IMR-90 (cell line): ENCODE results near the gene AFAP1L2. TPM values are rescaled to one million over a fixed set of nuclear protein-coding genes. Genes with fewer than 3 reads are reported as not detected.

ENCODE experiments used
- ATAC-seq: fragments of 200-7000 bp; cut with Tn5 transposase; 2 replicates; pipeline ENCODE4 v1.9.1; 2020; ENCODE audit warnings: low read depth, mild to moderate bottlenecking, moderate library complexity
- BruUV-seq: library from RNA; stranded (reverse); fragments of 400-500 nt; replicated peaks from 2 replicates; lab custom pipeline; 2021; lab: Mats Ljungman, UMichigan
- CTCF ChIA-PET: fragments of 300-600 bp; formaldehyde crosslinking; extraction: SDS; loops from one replicate; lab custom pipeline; 2021; ENCODE audit warnings: antibody characterized with exemption; lab: Yijun Ruan, JAX
- POLR2A ChIA-PET: fragments of 300-600 bp; sonication (Branson Sonifier 250); formaldehyde crosslinking; loops from one replicate; lab custom pipeline; 2022; ENCODE audit warnings: antibody characterized with exemption; ENCODE audit not compliant: unreplicated experiment; lab: Charles Lee
- DNase-seq: peaks from one replicate; pipeline ENCODE4 v3.0.0; 2013
- H2AFZ ChIP-seq: replicated peaks from 2 replicates; pipeline ENCODE3; 2013; ENCODE audit warnings: low read length, mild to moderate bottlenecking; ENCODE audit not compliant: poor library complexity
- H2AK5ac ChIP-seq: 2 replicates; pipeline ENCODE4 v1.6.1; 2013; ENCODE audit warnings: low read depth, low read length, inconsistent platforms
- H2AK9ac ChIP-seq: replicated peaks from 2 replicates; pipeline ENCODE3; 2013; ENCODE audit warnings: mild to moderate bottlenecking, low read depth, low read length, moderate library complexity; ENCODE audit not compliant: poor library complexity
- H2BK120ac ChIP-seq: 2 replicates; pipeline ENCODE4 v1.6.1; 2013; ENCODE audit warnings: low read depth, low read length, inconsistent platforms
- H2BK15ac ChIP-seq: 3 replicates; pipeline ENCODE4 v1.6.1; 2013; ENCODE audit warnings: low read depth, low read length, inconsistent platforms
- H2BK20ac ChIP-seq: 2 replicates; pipeline ENCODE4 v1.6.1; 2013; ENCODE audit warnings: low read depth, mild to moderate bottlenecking, inconsistent platforms, low read length, moderate library complexity
- H2BK5ac ChIP-seq: 2 replicates; pipeline ENCODE4 v1.6.1; 2013; ENCODE audit warnings: mild to moderate bottlenecking, low read depth, low read length, inconsistent platforms; ENCODE audit not compliant: poor library complexity, severe bottlenecking
- H3K14ac ChIP-seq: replicated peaks from 2 replicates; pipeline ENCODE4 v1.6.1; 2013; ENCODE audit warnings: low read depth, low read length, inconsistent platforms
- H3K18ac ChIP-seq: 2 replicates; pipeline ENCODE4 v1.6.1; 2013; ENCODE audit warnings: low read depth, low read length, control low read depth
- H3K23ac ChIP-seq: 2 replicates; pipeline ENCODE4 v1.6.1; 2013; ENCODE audit warnings: low read depth, low read length, inconsistent platforms
- H3K27ac ChIP-seq: 2 replicates; pipeline ENCODE4 v1.5.1; 2013; ENCODE audit warnings: mild to moderate bottlenecking, control low read depth, low read length; ENCODE audit not compliant: insufficient read depth
- H3K27me3 ChIP-seq: 2 replicates; pipeline ENCODE4 v1.6.1; 2013; ENCODE audit warnings: low read length; ENCODE audit not compliant: control insufficient read depth, insufficient read depth
- H3K36me3 ChIP-seq: 2 replicates; pipeline ENCODE4 v1.6.1; 2013; ENCODE audit warnings: low read length, mixed read lengths; ENCODE audit not compliant: control insufficient read depth, insufficient read depth
- H3K4ac ChIP-seq: 2 replicates; pipeline ENCODE4 v1.6.1; 2013; ENCODE audit warnings: low read depth, low read length, inconsistent platforms
- H3K4me1 ChIP-seq: 2 replicates; pipeline ENCODE4 v1.6.1; 2013; ENCODE audit warnings: low read length, mixed read lengths; ENCODE audit not compliant: control insufficient read depth, insufficient read depth
- H3K4me2 ChIP-seq: 2 replicates; pipeline ENCODE4 v1.6.1; 2013; ENCODE audit warnings: low read depth, mild to moderate bottlenecking, control low read depth, low read length, moderate library complexity
- H3K4me3 ChIP-seq: 2 replicates; pipeline ENCODE4 v1.5.1; 2013; ENCODE audit warnings: low read depth, mild to moderate bottlenecking, control low read depth, low read length, moderate library complexity; ENCODE audit not compliant: insufficient read depth
- H3K56ac ChIP-seq: 2 replicates; pipeline ENCODE4 v1.6.1; 2013; ENCODE audit warnings: low read length, inconsistent platforms; ENCODE audit not compliant: insufficient read depth; ENCODE audit errors: extremely low read depth
- H3K79me1 ChIP-seq, 2 experiments: 2 replicates each; pipeline ENCODE4 v1.6.1; 2013; ENCODE audit warnings: low read length in 2 of 2, inconsistent platforms in 1 of 2, low read depth in 1 of 2
- H3K9ac ChIP-seq: 2 replicates; pipeline ENCODE4 v1.6.1; 2013; ENCODE audit warnings: low read depth, low read length, control low read depth
- H3K9me1 ChIP-seq: 2 replicates; pipeline ENCODE4 v1.6.1; 2013; ENCODE audit warnings: low read length, inconsistent platforms; ENCODE audit not compliant: insufficient read depth
- H3K9me3 ChIP-seq: 2 replicates; pipeline ENCODE4 v1.6.1; 2013; ENCODE audit warnings: low read length; ENCODE audit not compliant: control insufficient read depth, insufficient read depth
- H4K20me1 ChIP-seq: 2 replicates; pipeline ENCODE4 v1.6.1; 2013; ENCODE audit warnings: low read length, inconsistent platforms; ENCODE audit not compliant: insufficient read depth
- H4K5ac ChIP-seq: 2 replicates; pipeline ENCODE4 v1.6.1; 2013; ENCODE audit warnings: mild to moderate bottlenecking, low read depth, low read length, control low read depth
- H4K8ac ChIP-seq, 2 experiments: 2 replicates each; pipeline ENCODE4 v1.6.1; 2013; ENCODE audit warnings: low read depth in 2 of 2, low read length in 2 of 2, control low read depth in 1 of 2, inconsistent platforms in 1 of 2
- H4K91ac ChIP-seq: 2 replicates; pipeline ENCODE4 v1.6.1; 2013; ENCODE audit warnings: low read depth, low read length, inconsistent platforms; ENCODE audit not compliant: insufficient read depth
- BHLHE40 ChIP-seq: fragments of 150-350 bp; IDR thresholded peaks from 2 replicates; pipeline ENCODE4 v1.6.1; 2016; ENCODE audit warnings: mild to moderate bottlenecking, low read depth, low read length
- CEBPB ChIP-seq: IDR thresholded peaks from 2 replicates; pipeline ENCODE4 v1.6.1; 2012; ENCODE audit warnings: low read depth, low read length, improper control_type of control experiment
- CHD1 ChIP-seq: IDR thresholded peaks from 2 replicates; pipeline ENCODE4 v1.6.1; 2012; ENCODE audit warnings: low read depth, low read length, improper control_type of control experiment
- CTCF ChIP-seq: conservative IDR thresholded peaks from 2 replicates; pipeline ENCODE4 v1.5.1; 2012; ENCODE audit warnings: mild to moderate bottlenecking, low read depth, low read length, improper control_type of control experiment
- ELK1 ChIP-seq: fragments of 150-350 bp; IDR thresholded peaks from 2 replicates; pipeline ENCODE4 v1.6.1; 2016; ENCODE audit warnings: low read depth, mild to moderate bottlenecking, low read length, moderate library complexity, borderline replicate concordance
- FOS ChIP-seq: fragments of 150-350 bp; IDR thresholded peaks from 2 replicates; pipeline ENCODE4 v1.6.1; 2016; ENCODE audit warnings: low read depth, low read length
- MAFK ChIP-seq: IDR thresholded peaks from 2 replicates; pipeline ENCODE4 v1.6.1; 2012; ENCODE audit warnings: low read depth, low read length, improper control_type of control experiment
- MAZ ChIP-seq: IDR thresholded peaks from 2 replicates; pipeline ENCODE4 v1.6.1; 2012; ENCODE audit warnings: low read depth, mild to moderate bottlenecking, low read length, improper control_type of control experiment, moderate library complexity, borderline replicate concordance
- MXI1 ChIP-seq: IDR thresholded peaks from 2 replicates; pipeline ENCODE4 v1.6.1; 2012; ENCODE audit warnings: low read depth, mild to moderate bottlenecking, low read length, moderate library complexity, borderline replicate concordance
- NFE2L2 ChIP-seq: fragments of 150-350 bp; IDR thresholded peaks from 2 replicates; pipeline ENCODE4 v1.6.1; 2016; ENCODE audit warnings: low read depth, mild to moderate bottlenecking, low read length
- POLR2A ChIP-seq: IDR thresholded peaks from 2 replicates; pipeline ENCODE4 v1.6.1; 2012; ENCODE audit warnings: mild to moderate bottlenecking, low read depth, low read length
- RAD21 ChIP-seq: IDR thresholded peaks from 2 replicates; pipeline ENCODE4 v1.6.1; 2012; ENCODE audit warnings: low read length, improper control_type of control experiment
- RCOR1 ChIP-seq: IDR thresholded peaks from 2 replicates; pipeline ENCODE4 v1.6.1; 2012; ENCODE audit warnings: mild to moderate bottlenecking, low read length, improper control_type of control experiment; ENCODE audit not compliant: insufficient replicate concordance
- RFX5 ChIP-seq: IDR thresholded peaks from 2 replicates; pipeline ENCODE4 v1.8.0; 2012; ENCODE audit warnings: low read depth, mild to moderate bottlenecking, low read length, moderate library complexity
- SMC3 ChIP-seq: fragments of 150-350 bp; IDR thresholded peaks from 2 replicates; pipeline ENCODE4 v1.6.1; 2016; ENCODE audit warnings: low read depth, mild to moderate bottlenecking, antibody characterized with exemption, low read length, moderate library complexity
- USF2 ChIP-seq: fragments of 150-350 bp; IDR thresholded peaks from 2 replicates; pipeline ENCODE4 v1.6.1; 2017; ENCODE audit warnings: mild to moderate bottlenecking, antibody characterized with exemption, low read length, low read depth
- whole genome bisulfite sequencing, 2 experiments: methylation state at CpG; one replicate each; pipeline versions ENCODE4 v1.1.5 to v1.1.7; 2013; ENCODE audit warnings: missing lambda C conversion rate in 2 of 2; ENCODE audit not compliant: insufficient read length in 1 of 2; ENCODE audit errors: extremely low coverage in 2 of 2; 5-methylcytosine and 5-hydroxymethylcytosine counted together
- dilution Hi-C: fragments of 300-500 bp; cut with HindIII; formaldehyde crosslinking; loops from one replicate; pipeline ENCODE4 v1.14.3; 2018; ENCODE audit warnings: low sequenced_read_pairs; ENCODE audit not compliant: unreplicated experiment
- in situ Hi-C: fragments of 300-500 bp; cut with MboI; formaldehyde crosslinking; loops from 3 replicates; pipeline ENCODE4 v1.14.3; 2019; ENCODE audit warnings: low sequenced_read_pairs, inconsistent platforms, mixed read lengths
- intact Hi-C: fragments of 100-400 bp; cut with micrococcal nuclease; formaldehyde crosslinking; loops from 2 replicates; pipeline ENCODE4 v1.10.0; 2022
- polyA plus RNA-seq, 3 experiments: library from polyadenylated mRNA; depleted of rRNA; stranded (reverse); fragments of >200 nt; gene quantifications; 2 replicates each; pipeline ENCODE4 v1.2.3, GENCODE V29; 2012; ENCODE audit warnings: low replicate concordance in 1 of 3
- total RNA-seq: library from RNA; depleted of rRNA; stranded (reverse); fragments of >200 nt; gene quantifications from 2 replicates; pipeline ENCODE4 v1.2.3, GENCODE V29; 2012

Gene AFAP1L2
- total and polyA plus RNA-seq, 2 of the 4 experiments (the other 2 are of a cell fraction) = under 0.01 to 0.10 TPM

GRCh38 chr10:114408968-114409444 lies 4.7 kb upstream of the AFAP1L2 start:
- Histone ChIP-seq H2AFZ (no peak overlapping the region), H3K9me1 (no peaks in the 10 kb centered on the region), H2AK9ac (no peak overlapping the region), H3K14ac (no peak overlapping the region), H3K4me3 (no peak overlapping the region), H2BK15ac (no peak overlapping the region), H3K27me3 (peaks cover 44% of the 10 kb centered on the region), H3K9me3 (no peaks in the 10 kb centered on the region), H2BK20ac (no peak overlapping the region), H3K4ac (no peak overlapping the region), H3K79me1 (no peaks in the 10 kb centered on the region), H3K9ac (no peak overlapping the region), H2BK5ac (no peak overlapping the region), H4K5ac (no peak overlapping the region), H3K27ac (no peak overlapping the region), H3K36me3 (no peaks in the 10 kb centered on the region), H3K4me1 (no peaks in the 10 kb centered on the region), H4K91ac (no peak overlapping the region), H2AK5ac (no peak overlapping the region), H3K56ac (no peak overlapping the region), H4K20me1 (no peaks in the 10 kb centered on the region), H3K4me2 (no peak overlapping the region), H4K8ac (no peak overlapping the region), H2BK120ac (no peak overlapping the region), H3K23ac (no peak overlapping the region), H3K18ac (no peak overlapping the region)
- dilution Hi-C loops = no loop called here
- TF ChIP-seq MXI1 (no peak), USF2 (no peak), CTCF (no peak), CEBPB (no peak), RFX5 (no peak), MAFK (no peak), CHD1 (no peak), SMC3 (no peak), ELK1 (no peak), FOS (no peak), MAZ (no peak), POLR2A (no peak), RCOR1 (no peak), NFE2L2 (no peak), BHLHE40 (no peak), RAD21 (no peak)
- POLR2A ChIA-PET = no interaction called here
- 34% methylated on average over 2 of the region's 5 CpGs; no CpG with 5 or more reads in 1 of the 2 experiments for WGBS, 2 experiments
- no peak for DNase-seq
- BruUV-seq = no TSS peak
- no peak for ATAC-seq
- intact Hi-C loops = no loop called here
- in situ Hi-C loops = no loop called here
- CTCF ChIA-PET = no interaction called here
